Keratinocyte (primary cell): ENCODE measurements around the gene ZBTB46. TPM values are rescaled to one million over a fixed set of nuclear protein-coding genes. Genes with fewer than 3 reads are reported as not detected.
"Not testable (repeated sequence)": the region's sequence is repeated elsewhere in the genome, so short reads cannot be mapped to it uniquely, and the experiment has no call there.

Experiments used
- DNase-seq: peaks from one replicate; pipeline ENCODE4 v3.0.0-alpha.2; 2011; ENCODE audit warnings: low read depth, missing footprints, low spot score
- FAIRE-seq: peaks from 2 replicates; lab custom pipeline; 2011; peaks lifted over from hg19 to GRCh38; lab: Jason Lieb, UNC
- H2AFZ ChIP-seq: 2 replicates; pipeline ENCODE4 v1.6.0; 2012; ENCODE audit warnings: low read length, control low read depth, inconsistent platforms; ENCODE audit not compliant: control insufficient read depth
- H3K27ac ChIP-seq: 2 replicates; pipeline ENCODE4 v1.5.1; 2011; ENCODE audit warnings: low read length; ENCODE audit not compliant: control insufficient read depth, insufficient read depth
- H3K27me3 ChIP-seq: 3 replicates; pipeline ENCODE4 v1.6.0; 2011; ENCODE audit warnings: low read length; ENCODE audit not compliant: control insufficient read depth, insufficient read depth; ENCODE audit errors: extremely low read depth
- H3K36me3 ChIP-seq, 2 experiments: 2 replicates in 1 of 2; 3 replicates in 1 of 2; pipeline ENCODE4 v1.5.1; 2011; ENCODE audit warnings: low read length in 2 of 2, mild to moderate bottlenecking in 1 of 2; ENCODE audit not compliant: control insufficient read depth in 2 of 2, insufficient read depth in 2 of 2; ENCODE audit errors: extremely low read depth in 1 of 2
- H3K4me1 ChIP-seq: 3 replicates; pipeline ENCODE4 v1.5.1; 2011; ENCODE audit warnings: low read length; ENCODE audit not compliant: control insufficient read depth, insufficient read depth; ENCODE audit errors: extremely low read depth
- H3K4me2 ChIP-seq: 3 replicates; pipeline ENCODE4 v1.6.0; 2011; ENCODE audit warnings: low read depth, low read length; ENCODE audit not compliant: control insufficient read depth, insufficient read depth; ENCODE audit errors: extremely low read depth
- H3K4me3 ChIP-seq, 3 experiments: fragments of 200-600 bp in 1 of 3; sonication (generic) in 1 of 3; 2 replicates in 2 of 3; 3 replicates in 1 of 3; pipeline ENCODE4 v1.5.1; 2011 to 2016; ENCODE audit warnings: low read length in 3 of 3, mild to moderate bottlenecking in 3 of 3, control low read depth in 2 of 3, inconsistent platforms in 1 of 3, low read depth in 1 of 3, mixed read lengths in 1 of 3, mixed run types in 1 of 3, moderate library complexity in 1 of 3; ENCODE audit not compliant: control insufficient read depth in 2 of 3, insufficient read depth in 2 of 3; ENCODE audit errors: extremely low read depth in 1 of 3
- H3K79me2 ChIP-seq: 2 replicates; pipeline ENCODE4 v1.6.0; 2012; ENCODE audit warnings: low read length; ENCODE audit not compliant: control insufficient read depth, insufficient read depth
- H3K9ac ChIP-seq: 3 replicates; pipeline ENCODE4 v1.6.0; 2011; ENCODE audit warnings: low read length; ENCODE audit not compliant: control insufficient read depth, insufficient read depth; ENCODE audit errors: extremely low read depth
- H3K9me1 ChIP-seq: 3 replicates; pipeline ENCODE4 v1.6.0; 2011; ENCODE audit warnings: low read length; ENCODE audit not compliant: control insufficient read depth, insufficient read depth; ENCODE audit errors: extremely low read depth
- H3K9me3 ChIP-seq: 2 replicates; pipeline ENCODE4 v1.5.1; 2012; ENCODE audit warnings: low read depth, low read length; ENCODE audit not compliant: control insufficient read depth
- H4K20me1 ChIP-seq: 3 replicates; pipeline ENCODE4 v1.6.0; 2011; ENCODE audit warnings: low read length; ENCODE audit not compliant: control insufficient read depth, insufficient read depth; ENCODE audit errors: extremely low read depth
- CTCF ChIP-seq, 3 experiments: IDR thresholded peaks in 1 of 3; conservative IDR thresholded peaks in 1 of 3; optimal IDR thresholded peaks in 1 of 3; 2 replicates in 2 of 3; 3 replicates in 1 of 3; pipeline versions ENCODE3 to v1.5.1; 2011; ENCODE audit warnings: low read length in 3 of 3, mild to moderate bottlenecking in 3 of 3, moderate library complexity in 2 of 3, control low read depth in 1 of 3, inconsistent platforms in 1 of 3; ENCODE audit not compliant: insufficient read depth in 2 of 3; ENCODE audit errors: extremely low read depth in 1 of 3
- EZH2 ChIP-seq: IDR thresholded peaks from one replicate; pipeline ENCODE4 v1.6.1; 2012; ENCODE audit warnings: inconsistent platforms, mild to moderate bottlenecking, low read length, moderate library complexity
- dilution Hi-C: fragments of 300-500 bp; cut with MboI; formaldehyde crosslinking; loops from one replicate; pipeline ENCODE4 v1.7.0; 2020; ENCODE audit warnings: low sequenced_read_pairs; ENCODE audit not compliant: extremely low pct_ligation_motif_present
- polyA plus RNA-seq, 5 experiments: library from polyadenylated mRNA; depleted of rRNA in 3 of 5; stranded (reverse) in 3 of 5; stranded (forward) in 1 of 5; unstranded in 1 of 5; fragments of >200 nt; gene quantifications; 1 replicate in 1 of 5; 2 replicates in 3 of 5; 3 replicates in 1 of 5; pipeline versions ENCODE4 v1.2.1 to v1.2.3, GENCODE V29; 2011 to 2012; ENCODE audit warnings: missing spikeins in 2 of 5, low read depth in 1 of 5, low replicate concordance in 1 of 5

The ZBTB46 gene
- polyA plus RNA-seq, 1 donor (not counting 4 experiments of a cell fraction or from before 2014, with no cell fraction given) = 0.12 TPM

GRCh38 chr20:63873477-63873971 lies 42.5 kb upstream of the ZBTB46 start:
- Histone ChIP-seq H3K79me2 (peaks cover 68% of the 10 kb centered on the region), H4K20me1 (peaks cover 16% of the 10 kb centered on the region), H3K4me3 (no peak overlapping the region), H3K9ac (no peak overlapping the region), H3K9me3 (no peaks in the 10 kb centered on the region), H3K4me2 (peak overlapping the region; percentile 12), H3K27me3 (no peaks in the 10 kb centered on the region), H3K36me3 (peaks cover 55 to 60% of the 10 kb centered on the region in 2 experiments), H2AFZ (no peak overlapping the region), H3K27ac (peak overlapping the region; percentile 69), H3K9me1 (no peaks in the 10 kb centered on the region), H3K4me1 (peaks cover 16% of the 10 kb centered on the region)
- TF ChIP-seq EZH2 (no peak), CTCF (optimal IDR thresholded peaks at IDR 0.05 in 1 of 3, IDR thresholded peaks at IDR 0.05 in 1 of 3, conservative IDR thresholded peaks at IDR 0.05 in 1 of 3; ENCODE audit: extremely low read depth in 1 of 3, insufficient read depth in 2 of 3, low read length in 3 of 3) (peak in 1 of 3 experiments; percentile 22)
- dilution Hi-C loops = no loop called here
- peak; percentile 83 for DNase-seq
- FAIRE-seq = peak; percentile 82

DNA sequence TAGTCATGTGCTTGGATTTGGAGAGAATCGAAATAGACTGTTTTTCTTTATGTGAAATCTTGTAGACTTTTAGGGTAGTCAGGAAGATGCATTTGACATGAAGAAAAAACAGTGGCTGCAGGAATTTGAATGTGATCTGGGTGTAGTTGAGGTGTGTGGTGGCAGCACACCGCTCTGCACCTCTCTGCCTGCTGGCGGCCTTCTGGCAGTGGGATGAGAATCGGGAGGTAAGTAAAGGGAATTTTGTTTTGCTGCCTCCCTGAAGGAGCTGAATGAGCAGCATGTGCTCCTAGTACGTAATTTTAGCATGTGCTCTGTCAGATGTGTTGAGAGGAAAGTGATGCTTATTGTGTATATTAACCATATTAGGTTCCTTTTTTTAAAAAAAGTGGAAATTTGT lies 37.2 kb upstream of the ZBTB46 start:
- dilution Hi-C loops = no loop called here
- no peaks in the 10 kb centered on the region for H3K27me3 ChIP-seq
- FAIRE-seq (no peak), DNase-seq (no peak)
- H3K9ac ChIP-seq = no peak overlapping the region
- H3K36me3 ChIP-seq = peaks cover 23 to 32% of the 10 kb centered on the region in 2 experiments
- no peak overlapping the region for H3K27ac ChIP-seq
- H3K9me3 ChIP-seq = no peaks in the 10 kb centered on the region
- TF ChIP-seq EZH2 = no peak
- TF ChIP-seq CTCF (optimal IDR thresholded peaks at IDR 0.05 in 1 of 3, IDR thresholded peaks at IDR 0.05 in 1 of 3, conservative IDR thresholded peaks at IDR 0.05 in 1 of 3; ENCODE audit: extremely low read depth in 1 of 3, insufficient read depth in 2 of 3, low read length in 3 of 3) = no peak
- no peak overlapping the region for H3K4me3 ChIP-seq
- H2AFZ ChIP-seq = no peak overlapping the region
- H3K4me1 ChIP-seq = peaks cover 20% of the 10 kb centered on the region
- H4K20me1 ChIP-seq = peaks cover 2% of the 10 kb centered on the region
- H3K79me2 ChIP-seq = peaks cover 63% of the 10 kb centered on the region
- H3K9me1 ChIP-seq = no peaks in the 10 kb centered on the region
- H3K4me2 ChIP-seq = no peak overlapping the region

GRCh38 chr20:63867042-63867441 lies 36.0 kb upstream of the ZBTB46 start:
- Histone ChIP-seq H3K79me2 (peaks cover 70% of the 10 kb centered on the region), H3K36me3 (peaks cover 20 to 35% of the 10 kb centered on the region in 2 experiments), H3K4me1 (peaks cover 13% of the 10 kb centered on the region)
- H3K9ac ChIP-seq, FAIRE-seq, dilution Hi-C loops, DNase-seq, H3K27me3 ChIP-seq, H3K9me3 ChIP-seq, H3K27ac ChIP-seq, H2AFZ ChIP-seq, H3K4me2 ChIP-seq, H3K4me3 ChIP-seq, H3K9me1 ChIP-seq, H4K20me1 ChIP-seq: not testable (repeated sequence)
